ACC112 (cell line): ENCODE results near the gene FOXS1.
"Not testable (repeated sequence)": the region's sequence is repeated elsewhere in the genome, so short reads cannot be mapped to it uniquely, and the experiment has no call there.

ENCODE experiments used
- H2AFZ ChIP-seq: fragments of 200-600 bp; sonication (generic); one replicate; pipeline ENCODE4 v1.6.0; 2017; ENCODE audit warnings: antibody characterized with exemption, low read length; ENCODE audit not compliant: unreplicated experiment
- H3K27ac ChIP-seq: fragments of 200-600 bp; sonication (generic); 2 replicates; pipeline ENCODE4 v1.5.1; 2014; ENCODE audit warnings: low read depth, mild to moderate bottlenecking, antibody characterized with exemption, low read length, moderate library complexity
- H3K27me3 ChIP-seq: fragments of 200-600 bp; sonication (generic); 2 replicates; pipeline ENCODE4 v1.6.1; 2014; ENCODE audit warnings: mild to moderate bottlenecking, antibody characterized with exemption, low read length, moderate library complexity, mixed read lengths; ENCODE audit not compliant: insufficient read depth
- H3K36me3 ChIP-seq: fragments of 200-600 bp; sonication (generic); 2 replicates; pipeline ENCODE4 v1.6.1; 2016; ENCODE audit warnings: mild to moderate bottlenecking, antibody characterized with exemption, low read length, moderate library complexity, mixed read lengths; ENCODE audit not compliant: insufficient read depth
- H3K4me1 ChIP-seq: fragments of 200-600 bp; sonication (generic); one replicate; pipeline ENCODE4 v1.6.1; 2016; ENCODE audit warnings: low read length, mixed read lengths; ENCODE audit not compliant: insufficient read depth, unreplicated experiment, control insufficient read depth
- H3K4me3 ChIP-seq: fragments of 200-600 bp; sonication (generic); 2 replicates; pipeline ENCODE4 v1.5.1; 2014; ENCODE audit warnings: mild to moderate bottlenecking, low read depth, low read length
- H3K79me2 ChIP-seq: fragments of 200-600 bp; sonication (generic); one replicate; pipeline ENCODE4 v1.6.0; 2016; ENCODE audit warnings: low read length; ENCODE audit not compliant: control insufficient read depth, unreplicated experiment, insufficient read depth

Gene FOXS1

GRCh38 chr20:31830406-31830981, 14.9 kb downstream of the FOXS1 start:
- no peak overlapping the region for H3K4me3 ChIP-seq
- no peaks in the 10 kb centered on the region for H3K79me2 ChIP-seq
- H3K4me1 ChIP-seq, result peaks cover 3% of the 10 kb centered on the region
- no peaks in the 10 kb centered on the region for H3K36me3 ChIP-seq
- no peaks in the 10 kb centered on the region for H3K27me3 ChIP-seq
- H2AFZ ChIP-seq, result no peak overlapping the region
- H3K27ac ChIP-seq, result no peak overlapping the region

- Histone ChIP-seq H3K27me3 (no peaks in the 10 kb centered on the region), H2AFZ (no peak overlapping the region), H3K27ac (no peak overlapping the region), H3K36me3 (no peaks in the 10 kb centered on the region), H3K4me1 (peaks cover under 1% of the 10 kb centered on the region), H3K4me3 (no peak overlapping the region), H3K79me2 (no peaks in the 10 kb centered on the region)
Measured at GRCh38 chr20:31829731-31830130, 15.7 kb downstream of the FOXS1 start.

GRCh38 chr20:31828016-31828415, 17.4 kb downstream of the FOXS1 start:
- H3K27me3 ChIP-seq, H3K4me3 ChIP-seq, H2AFZ ChIP-seq, H3K27ac ChIP-seq, H3K36me3 ChIP-seq, H3K79me2 ChIP-seq, H3K4me1 ChIP-seq: not testable (repeated sequence)

GRCh38 chr20:31827059-31827458, 18.3 kb downstream of the FOXS1 start:
- H3K36me3 ChIP-seq, result no peaks in the 10 kb centered on the region
- H2AFZ ChIP-seq, result no peak overlapping the region
- H3K27ac ChIP-seq, result no peak overlapping the region
- no peaks in the 10 kb centered on the region for H3K27me3 ChIP-seq
- H3K4me3 ChIP-seq, result no peak overlapping the region
- H3K79me2 ChIP-seq, result no peaks in the 10 kb centered on the region
- H3K4me1 ChIP-seq, result peaks cover 10% of the 10 kb centered on the region

- no peak overlapping the region for H3K4me3 ChIP-seq
- H3K27me3 ChIP-seq, result no peaks in the 10 kb centered on the region
- peaks cover 10% of the 10 kb centered on the region for H3K4me1 ChIP-seq
- no peaks in the 10 kb centered on the region for H3K36me3 ChIP-seq
- H3K79me2 ChIP-seq, result no peaks in the 10 kb centered on the region
- H3K27ac ChIP-seq, result no peak overlapping the region
- no peak overlapping the region for H2AFZ ChIP-seq
Measured at GRCh38 chr20:31826074-31826473, 19.3 kb downstream of the FOXS1 start.

GRCh38 chr20:31824554-31825313, 20.7 kb downstream of the FOXS1 start:
- Histone ChIP-seq H3K27me3 (no peaks in the 10 kb centered on the region), H3K4me1 (peaks cover 10% of the 10 kb centered on the region), H3K4me3 (no peak overlapping the region), H3K79me2 (no peaks in the 10 kb centered on the region), H3K27ac (no peak overlapping the region), H2AFZ (no peak overlapping the region), H3K36me3 (no peaks in the 10 kb centered on the region)

- Histone ChIP-seq H3K27ac (no peak overlapping the region), H2AFZ (no peak overlapping the region), H3K4me1 (peaks cover 10% of the 10 kb centered on the region), H3K79me2 (no peaks in the 10 kb centered on the region), H3K27me3 (no peaks in the 10 kb centered on the region), H3K36me3 (no peaks in the 10 kb centered on the region), H3K4me3 (no peak overlapping the region)
Measured at GRCh38 chr20:31824125-31824485, 21.3 kb downstream of the FOXS1 start.

- H3K79me2 ChIP-seq, result no peaks in the 10 kb centered on the region
- no peak overlapping the region for H3K4me3 ChIP-seq
- H3K27me3 ChIP-seq, result no peaks in the 10 kb centered on the region
- H3K4me1 ChIP-seq, result peaks cover 10% of the 10 kb centered on the region
- H2AFZ ChIP-seq, result no peak overlapping the region
- H3K27ac ChIP-seq, result no peak overlapping the region
- H3K36me3 ChIP-seq, result no peaks in the 10 kb centered on the region
Measured at GRCh38 chr20:31823360-31824124, 21.9 kb downstream of the FOXS1 start.

GRCh38 chr20:31822421-31823330, 22.7 kb downstream of the FOXS1 start:
- Histone ChIP-seq H3K4me3 (no peak overlapping the region), H3K4me1 (peaks cover 10% of the 10 kb centered on the region), H3K79me2 (no peaks in the 10 kb centered on the region), H3K27ac (no peak overlapping the region), H3K27me3 (no peaks in the 10 kb centered on the region), H3K36me3 (no peaks in the 10 kb centered on the region), H2AFZ (no peak overlapping the region)

- Histone ChIP-seq H3K27ac (no peak overlapping the region), H3K4me1 (peaks cover 10% of the 10 kb centered on the region), H3K4me3 (no peak overlapping the region), H3K79me2 (no peaks in the 10 kb centered on the region), H2AFZ (no peak overlapping the region), H3K27me3 (no peaks in the 10 kb centered on the region), H3K36me3 (no peaks in the 10 kb centered on the region)
Measured at GRCh38 chr20:31821427-31821826, 24.0 kb downstream of the FOXS1 start.
